SIG-M5 treated with dmso at 0.1 percent for 504 hours (cell line): Measurements from ENCODE around the gene PARD6A.

Experiments used
- DNase-seq: peaks from one replicate; lab custom pipeline; 2025; ENCODE audit not compliant: unreplicated experiment; lab: John Stamatoyannopoulos, UW

PARD6A gene

GRCh38 chr16:67666032-67666551, 5.3 kb downstream of the PARD6A start:
- no peak for DNase-seq

GRCh38 chr16:67666559-67667452, 6.0 kb downstream of the PARD6A start, which contains the start of the genes C16orf86 and ENKD1:
C16orf86 (plus strand) TSS chr16:67666814; CDS start chr16:67666971, 157 bp downstream.
ENKD1 (minus strand) TSS chr16:67666750; CDS start chr16:67666442, 308 bp downstream.
- peak; percentile 68 for DNase-seq

- no peak for DNase-seq
Observed at GRCh38 chr16:67667453-67667816, 6.7 kb downstream of the PARD6A start.

GRCh38 chr16:67667817-67668494, 7.2 kb downstream of the PARD6A start:
- DNase-seq: peak; percentile 96

- no peak for DNase-seq
Observed at GRCh38 chr16:67668495-67669157, 7.9 kb downstream of the PARD6A start.

GRCh38 chr16:67669499-67670101, 8.8 kb downstream of the PARD6A start:
- DNase-seq: no peak

GRCh38 chr16:67672306-67672705, 11.5 kb downstream of the PARD6A start:
- no peak for DNase-seq

GRCh38 chr16:67672739-67673662, 12.2 kb downstream of the PARD6A start:
- DNase-seq: peak; percentile 52

GRCh38 chr16:67673712-67674580, 13.2 kb downstream of the PARD6A start:
- DNase-seq: no peak

GRCh38 chr16:67674851-67675578, 14.3 kb downstream of the PARD6A start:
- no peak for DNase-seq

- no peak for DNase-seq
Observed at GRCh38 chr16:67675579-67675935, 14.8 kb downstream of the PARD6A start.

GRCh38 chr16:67675999-67676398, 15.2 kb downstream of the PARD6A start:
- no peak for DNase-seq

GRCh38 chr16:67676516-67676915, 15.8 kb downstream of the PARD6A start:
- DNase-seq: peak; percentile 49

GRCh38 chr16:67676939-67677338, 16.2 kb downstream of the PARD6A start:
- no peak for DNase-seq

GRCh38 chr16:67677712-67678111, 17.0 kb downstream of the PARD6A start:
- no peak for DNase-seq

GRCh38 chr16:67678354-67679023, 17.7 kb downstream of the PARD6A start:
- no peak for DNase-seq

- DNase-seq: no peak
Observed at GRCh38 chr16:67679935-67680897, 19.5 kb downstream of the PARD6A start.
